ENCODE data around the gene ACSBG1. TPM values are rescaled to one million over a fixed set of nuclear protein-coding genes. Genes with fewer than 3 reads are reported as not detected.
"Not testable (repeated sequence)": the region's sequence is repeated elsewhere in the genome, so short reads cannot be mapped to it uniquely, and the experiment has no call there.

Gene ACSBG1
- total RNA-seq, 3 donors from 2014 or later, result 1.9 to 2.0 TPM; not detected in 1

- intact Hi-C loops (cut with DNase I; ENCODE audit: low total_unique reads), result no loop called here
- no peaks in the 10 kb centered on the region for H3K27me3 ChIP-seq
- no peak for TF ChIP-seq POLR2A (IDR thresholded peaks at IDR 0.05)
- no peaks in the 10 kb centered on the region for H3K9me3 ChIP-seq
- no peak for DNase-seq (ENCODE audit: low spot score in 2 of 2)
- peaks cover 0 to 10% of the 10 kb centered on the region in 2 donors for H3K4me1 ChIP-seq
- H3K4me3 ChIP-seq, result no peak overlapping the region
- H3K36me3 ChIP-seq, result no peaks in the 10 kb centered on the region
- H3K27ac ChIP-seq, result no peak overlapping the region
Observed at GRCh38 chr15:78157203-78157602, 77.2 kb downstream of the ACSBG1 start.

GRCh38 chr15:78156653-78157052, 77.7 kb downstream of the ACSBG1 start:
- Histone ChIP-seq H3K27ac (no peak overlapping the region), H3K4me1 (peaks cover 0 to 10% of the 10 kb centered on the region in 2 donors), H3K9me3 (no peaks in the 10 kb centered on the region), H3K27me3 (no peaks in the 10 kb centered on the region), H3K4me3 (no peak overlapping the region), H3K36me3 (no peaks in the 10 kb centered on the region)
- intact Hi-C loops (cut with DNase I; ENCODE audit: low total_unique reads), result no loop called here
- TF ChIP-seq POLR2AphosphoS5 (IDR thresholded peaks at IDR 0.05), result no peak
- TF ChIP-seq POLR2A (IDR thresholded peaks at IDR 0.05), result no peak
- TF ChIP-seq, protein P1, sequence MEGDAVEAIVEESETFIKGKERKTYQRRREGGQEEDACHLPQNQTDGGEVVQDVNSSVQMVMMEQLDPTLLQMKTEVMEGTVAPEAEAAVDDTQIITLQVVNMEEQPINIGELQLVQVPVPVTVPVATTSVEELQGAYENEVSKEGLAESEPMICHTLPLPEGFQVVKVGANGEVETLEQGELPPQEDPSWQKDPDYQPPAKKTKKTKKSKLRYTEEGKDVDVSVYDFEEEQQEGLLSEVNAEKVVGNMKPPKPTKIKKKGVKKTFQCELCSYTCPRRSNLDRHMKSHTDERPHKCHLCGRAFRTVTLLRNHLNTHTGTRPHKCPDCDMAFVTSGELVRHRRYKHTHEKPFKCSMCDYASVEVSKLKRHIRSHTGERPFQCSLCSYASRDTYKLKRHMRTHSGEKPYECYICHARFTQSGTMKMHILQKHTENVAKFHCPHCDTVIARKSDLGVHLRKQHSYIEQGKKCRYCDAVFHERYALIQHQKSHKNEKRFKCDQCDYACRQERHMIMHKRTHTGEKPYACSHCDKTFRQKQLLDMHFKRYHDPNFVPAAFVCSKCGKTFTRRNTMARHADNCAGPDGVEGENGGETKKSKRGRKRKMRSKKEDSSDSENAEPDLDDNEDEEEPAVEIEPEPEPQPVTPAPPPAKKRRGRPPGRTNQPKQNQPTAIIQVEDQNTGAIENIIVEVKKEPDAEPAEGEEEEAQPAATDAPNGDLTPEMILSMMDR (IDR thresholded peaks at IDR 0.05), result no peak
- no peak for DNase-seq (ENCODE audit: low spot score in 2 of 2)

- TF ChIP-seq POLR2A (IDR thresholded peaks at IDR 0.05) (no peak), POLR2AphosphoS5 (IDR thresholded peaks at IDR 0.05) (no peak)
- TF ChIP-seq, protein P1 (IDR thresholded peaks at IDR 0.05), result no peak
- no peaks in the 10 kb centered on the region for H3K9me3 ChIP-seq
- peak overlapping the region; percentile 46 to 50 for H3K27ac ChIP-seq
- peaks cover 0 to 13% of the 10 kb centered on the region in 2 donors for H3K4me1 ChIP-seq
- H3K27me3 ChIP-seq, result no peaks in the 10 kb centered on the region
- DNase-seq (ENCODE audit: low spot score in 2 of 2), result no peak
- intact Hi-C loops (cut with DNase I; ENCODE audit: low total_unique reads), result no loop called here
- H3K36me3 ChIP-seq, result no peaks in the 10 kb centered on the region
- H3K4me3 ChIP-seq, result peak overlapping the region in 2 of 3 donors; percentile 8 to 17
Observed at GRCh38 chr15:78155355-78155939, 78.9 kb downstream of the ACSBG1 start.

DNA sequence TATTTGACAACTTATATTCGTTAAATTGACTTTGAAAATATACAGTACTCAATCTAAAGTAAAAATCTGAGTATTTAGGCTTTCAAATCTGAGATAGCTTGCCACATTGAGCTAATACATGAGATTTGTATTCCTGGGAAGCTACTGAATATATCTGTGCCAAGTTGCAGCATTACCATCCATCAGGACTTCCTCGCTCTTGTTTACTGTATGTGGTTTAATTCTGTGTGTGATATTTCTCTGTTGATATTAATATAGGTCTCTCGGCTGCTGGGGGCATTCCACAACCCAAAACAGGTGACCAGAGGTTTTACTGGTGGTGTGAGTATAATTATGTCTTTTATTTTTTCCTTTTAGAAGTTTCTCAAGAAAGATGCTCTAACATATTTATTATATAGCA, 79.4 kb downstream of the ACSBG1 start:
- no peak for DNase-seq (ENCODE audit: low spot score in 2 of 2)
- no peak overlapping the region for H3K4me3 ChIP-seq
- no peak overlapping the region for H3K27ac ChIP-seq
- no peaks in the 10 kb centered on the region for H3K27me3 ChIP-seq
- TF ChIP-seq POLR2AphosphoS5 (IDR thresholded peaks at IDR 0.05) (no peak), POLR2A (IDR thresholded peaks at IDR 0.05) (no peak)
- TF ChIP-seq, protein P1 (IDR thresholded peaks at IDR 0.05), result no peak
- no peaks in the 10 kb centered on the region for H3K36me3 ChIP-seq
- H3K9me3 ChIP-seq, result no peaks in the 10 kb centered on the region
- intact Hi-C loops (cut with DNase I; ENCODE audit: low total_unique reads), result no loop called here
- peaks cover 0 to 18% of the 10 kb centered on the region in 2 donors for H3K4me1 ChIP-seq

- H3K27ac ChIP-seq; H3K36me3 ChIP-seq; H3K27me3 ChIP-seq; H3K9me3 ChIP-seq; DNase-seq (ENCODE audit: low spot score in 2 of 2); H3K4me3 ChIP-seq; intact Hi-C loops (cut with DNase I; ENCODE audit: low total_unique reads): not testable (repeated sequence)
- H3K4me1 ChIP-seq, result peaks cover 0 to 14% of the 10 kb centered on the region in 2 donors
Observed at GRCh38 chr15:78151075-78151474, 83.3 kb downstream of the ACSBG1 start.

GRCh38 chr15:78149805-78150751, 84.3 kb downstream of the ACSBG1 start:
- intact Hi-C loops (cut with DNase I; ENCODE audit: low total_unique reads), result loop anchor here (2.0 kb wide), 1 partner anchor 47 kb away; no protein-coding TSS in a partner anchor
- Histone ChIP-seq H3K27me3 (no peaks in the 10 kb centered on the region), H3K4me1 (peaks cover 0 to 14% of the 10 kb centered on the region in 2 donors), H3K27ac (peak overlapping the region; percentile 79 to 81), H3K9me3 (no peaks in the 10 kb centered on the region), H3K36me3 (no peaks in the 10 kb centered on the region), H3K4me3 (peak overlapping the region; percentile 73 to 91 (median 85))
- no peak for DNase-seq (ENCODE audit: low spot score in 2 of 2)
- TF ChIP-seq POLR2A (IDR thresholded peaks at IDR 0.05), result no peak
- TF ChIP-seq, protein P1 (IDR thresholded peaks at IDR 0.05), result no peak
- TF ChIP-seq POLR2AphosphoS5 (IDR thresholded peaks at IDR 0.05), result no peak

All from breast epithelium (tissue), 4 donors.